ENCODE results near the gene TMEM245. TPM values are rescaled to one million over a fixed set of nuclear protein-coding genes. Genes with fewer than 3 reads are reported as not detected.

The TMEM245 gene
- total RNA-seq, 1 donor from 2014 or later: 67.3 TPM

GRCh38 chr9:109107402-109108240 lies 12.1 kb downstream of the TMEM245 start:
- FAIRE-seq (no peak), DNase-seq (ENCODE audit: low spot score in 2 of 2) (no peak)

DNA sequence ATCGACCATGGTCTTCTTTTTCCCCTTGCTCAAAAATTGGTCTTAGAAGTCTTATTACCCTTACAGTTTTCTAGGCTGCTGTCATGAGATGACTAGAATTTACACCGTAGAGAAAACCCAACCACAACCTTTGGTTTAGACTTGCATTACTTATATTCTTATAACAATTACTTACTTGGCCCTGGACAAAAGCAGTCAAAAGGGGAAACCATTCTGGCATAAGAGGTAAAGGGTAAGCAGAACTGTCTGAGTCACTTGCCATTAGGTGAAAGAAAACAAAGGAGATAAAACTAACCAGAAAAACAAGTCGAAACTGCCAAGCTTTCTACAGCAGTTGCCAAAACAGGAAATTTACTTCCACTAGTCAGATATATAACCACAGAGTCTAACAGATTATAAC lies 17.9 kb downstream of the TMEM245 start:
- DNase-seq (ENCODE audit: low spot score in 2 of 2) (no peak), FAIRE-seq (no peak)

GRCh38 chr9:109101202-109101595 lies 18.5 kb downstream of the TMEM245 start:
- no peak for FAIRE-seq

GRCh38 chr9:109100543-109101201 lies 19.1 kb downstream of the TMEM245 start:
- no peak for FAIRE-seq

More at GRCh38 chr9:109101202-109101595, 18.5 kb downstream of the TMEM245 start:
- DNase-seq (ENCODE audit: low spot score in 2 of 2): no peak

GRCh38 chr9:109098960-109099308 lies 20.8 kb downstream of the TMEM245 start:
- no peak for FAIRE-seq
- DNase-seq (ENCODE audit: low spot score in 2 of 2): no peak

More at GRCh38 chr9:109100543-109101201, 19.1 kb downstream of the TMEM245 start:
- no peak for DNase-seq (ENCODE audit: low spot score in 2 of 2)

GRCh38 chr9:109098171-109098959 lies 21.4 kb downstream of the TMEM245 start:
- DNase-seq (ENCODE audit: low spot score in 2 of 2) (no peak), FAIRE-seq (no peak)

GRCh38 chr9:109097146-109097545 lies 22.6 kb downstream of the TMEM245 start:
- no peak for DNase-seq (ENCODE audit: low spot score in 2 of 2)
- no peak for FAIRE-seq

DNA sequence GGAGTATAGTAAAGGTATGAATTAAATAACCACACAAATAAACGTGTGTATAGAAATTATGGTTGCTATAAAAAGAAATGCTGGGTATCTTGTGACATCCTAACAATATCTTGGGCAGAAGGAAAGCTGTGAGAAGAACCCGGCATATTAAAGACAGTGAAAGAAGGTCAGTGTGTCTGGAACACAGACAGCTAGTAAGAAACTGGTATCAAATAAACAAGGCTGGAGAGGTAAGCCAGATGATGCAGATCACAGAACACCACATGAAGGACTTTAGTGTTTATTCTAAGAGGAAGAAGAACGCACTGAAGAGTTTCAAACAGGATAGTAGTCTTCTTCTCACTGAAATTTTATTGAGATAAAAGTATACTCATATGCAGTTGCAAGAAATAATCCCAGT lies 24.4 kb downstream of the TMEM245 start:
- DNase-seq (ENCODE audit: low spot score in 2 of 2) (no peak), FAIRE-seq (no peak)

- DNase-seq (ENCODE audit: low spot score in 2 of 2) (no peak), FAIRE-seq (no peak)
Measured at GRCh38 chr9:109094268-109094667, 25.5 kb downstream of the TMEM245 start.

- FAIRE-seq (no peak), DNase-seq (ENCODE audit: low spot score in 2 of 2) (no peak)
Measured at GRCh38 chr9:109092587-109092986, 27.2 kb downstream of the TMEM245 start.

DNA sequence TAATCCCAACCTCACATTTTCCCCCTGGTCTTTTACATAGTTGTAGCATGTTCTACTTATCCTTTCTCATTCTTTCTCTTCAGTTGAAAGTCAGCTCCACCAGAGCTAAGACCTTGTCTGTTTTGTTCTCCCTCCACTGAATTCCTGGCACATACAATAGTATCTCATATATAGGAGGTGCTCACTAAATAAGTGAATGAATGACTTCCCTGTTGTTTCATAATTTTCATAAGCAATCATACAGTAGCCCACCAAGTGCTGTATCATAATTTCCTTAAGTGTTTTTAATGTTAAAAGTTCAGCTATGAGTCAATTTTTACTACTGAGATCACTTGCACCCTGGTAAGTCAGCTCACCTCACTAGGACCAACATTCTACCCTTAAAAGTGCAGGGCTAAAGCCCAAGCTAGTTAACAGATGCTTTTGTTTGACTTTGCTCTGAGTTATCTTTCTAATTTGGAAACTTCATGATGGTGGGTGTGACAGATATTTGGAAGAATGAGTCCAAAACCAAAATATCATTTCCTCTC lies 27.6 kb downstream of the TMEM245 start:
- DNase-seq (ENCODE audit: low spot score in 2 of 2): no peak
- no peak for FAIRE-seq

DNA sequence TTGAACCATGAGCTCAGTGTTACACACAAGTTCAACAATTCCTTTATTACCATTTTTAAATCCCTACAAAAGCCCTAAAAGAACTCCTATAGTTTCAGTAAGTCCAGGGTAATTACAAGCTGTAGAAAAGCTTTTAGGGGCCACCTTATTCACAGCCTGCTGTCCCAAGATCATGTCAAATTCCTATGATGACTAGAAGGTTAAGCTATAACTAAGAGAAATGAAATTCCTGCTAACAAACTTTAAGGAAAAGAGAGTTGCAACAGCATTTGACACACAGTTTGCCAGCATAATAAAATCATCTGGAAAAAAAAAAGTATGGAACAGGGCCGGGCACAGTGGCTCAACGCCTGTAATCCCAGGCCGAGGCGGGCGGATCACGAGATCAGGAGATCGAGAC lies 31.5 kb downstream of the TMEM245 start:
- DNase-seq (ENCODE audit: low spot score in 2 of 2) (no peak), FAIRE-seq (no peak)

GRCh38 chr9:109087795-109088194 lies 32.0 kb downstream of the TMEM245 start:
- no peak for FAIRE-seq
- no peak for DNase-seq (ENCODE audit: low spot score in 2 of 2)

- DNase-seq (ENCODE audit: low spot score in 2 of 2) (no peak), FAIRE-seq (no peak)
Measured at GRCh38 chr9:109086221-109086620, 33.5 kb downstream of the TMEM245 start.

GRCh38 chr9:109085510-109085909 lies 34.2 kb downstream of the TMEM245 start:
- FAIRE-seq: peak; percentile 10
- DNase-seq (ENCODE audit: low spot score in 2 of 2): no peak

GRCh38 chr9:109083813-109084405 lies 35.8 kb downstream of the TMEM245 start:
- DNase-seq (ENCODE audit: low spot score in 2 of 2) (no peak), FAIRE-seq (no peak)

DNA sequence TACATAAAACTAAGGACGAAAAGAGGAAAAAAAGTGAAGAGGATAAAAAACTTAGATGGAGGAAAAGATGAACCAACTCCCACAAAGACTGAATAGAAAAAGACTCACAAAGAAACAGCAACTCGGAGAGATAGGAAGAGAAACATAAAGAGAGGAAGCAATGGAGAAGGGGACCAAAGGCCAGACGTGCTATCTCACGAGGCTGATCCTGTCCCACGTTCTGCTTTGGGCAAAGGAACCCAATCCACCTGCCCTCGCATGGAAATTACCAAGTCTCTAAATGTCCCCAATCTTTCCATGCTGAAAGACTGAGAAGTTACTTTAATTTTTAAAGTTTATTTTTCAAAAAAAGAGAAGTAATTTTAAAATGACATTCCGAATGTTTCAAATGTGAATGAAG lies 36.6 kb downstream of the TMEM245 start:
- no peak for DNase-seq (ENCODE audit: low spot score in 2 of 2)
- no peak for FAIRE-seq

- no peak for FAIRE-seq
- no peak for DNase-seq (ENCODE audit: low spot score in 2 of 2)
Measured at GRCh38 chr9:109082091-109082620, 37.6 kb downstream of the TMEM245 start.

DNA sequence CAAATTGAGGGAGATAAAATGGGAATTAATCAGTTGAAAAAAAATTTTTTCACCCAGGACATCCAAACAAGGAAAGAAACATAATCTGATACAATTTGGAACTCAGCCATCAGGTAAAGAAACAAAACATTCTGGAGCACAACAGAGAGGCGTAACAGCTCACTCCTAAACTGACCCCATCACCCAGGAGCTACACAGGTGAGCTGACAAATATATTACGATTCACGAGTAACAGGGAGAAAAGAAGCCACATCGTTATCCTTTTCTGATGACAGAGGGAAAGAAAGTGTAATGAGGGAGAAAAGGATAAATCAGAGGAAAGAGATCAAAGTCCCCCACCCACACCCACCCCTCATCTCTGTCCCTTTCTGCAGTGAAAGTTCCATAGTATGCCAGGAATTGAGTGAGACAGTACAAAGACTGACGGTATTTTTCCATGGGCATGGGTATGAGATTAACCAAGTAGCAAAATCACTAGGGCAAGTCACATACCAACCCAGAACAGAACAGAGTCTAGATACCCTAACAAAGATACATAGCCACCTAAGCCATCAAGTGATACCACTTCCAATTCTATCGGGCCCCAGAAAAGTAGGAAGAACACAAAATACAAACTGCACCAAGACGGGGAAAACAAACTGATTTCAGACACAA lies 45.4 kb downstream of the TMEM245 start:
- DNase-seq (ENCODE audit: low spot score in 2 of 2) (no peak), FAIRE-seq (no peak)
